EL (cell line): ENCODE data around the gene TNFRSF21.
"Not testable (repeated sequence)": the region's sequence is repeated elsewhere in the genome, so short reads cannot be mapped to it uniquely, and the experiment has no call there.

Source experiments
- DNase-seq: peaks from one replicate; pipeline ENCODE4 v3.0.0-alpha.2; 2016

Gene TNFRSF21

DNA sequence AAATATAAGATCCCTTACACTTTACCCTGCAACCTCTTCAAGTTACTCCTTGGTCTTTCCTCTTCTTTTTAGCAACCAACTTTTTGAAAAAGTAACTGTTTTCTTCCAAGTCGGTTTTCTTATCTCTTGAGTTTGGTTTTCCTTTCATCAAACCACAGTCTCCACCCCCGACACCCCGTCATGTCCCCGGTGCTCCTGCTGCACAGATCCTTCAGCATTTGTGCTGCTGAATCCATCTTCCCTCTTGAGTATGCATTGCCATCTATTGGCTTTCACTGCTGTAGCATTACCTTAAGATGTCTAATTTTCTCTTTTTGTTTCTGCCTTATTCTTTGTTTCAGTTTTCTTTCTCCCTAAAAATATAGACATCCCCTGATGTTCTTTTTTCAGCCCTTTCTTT, 11.9 kb upstream of the TNFRSF21 start:
- no peak for DNase-seq

DNA sequence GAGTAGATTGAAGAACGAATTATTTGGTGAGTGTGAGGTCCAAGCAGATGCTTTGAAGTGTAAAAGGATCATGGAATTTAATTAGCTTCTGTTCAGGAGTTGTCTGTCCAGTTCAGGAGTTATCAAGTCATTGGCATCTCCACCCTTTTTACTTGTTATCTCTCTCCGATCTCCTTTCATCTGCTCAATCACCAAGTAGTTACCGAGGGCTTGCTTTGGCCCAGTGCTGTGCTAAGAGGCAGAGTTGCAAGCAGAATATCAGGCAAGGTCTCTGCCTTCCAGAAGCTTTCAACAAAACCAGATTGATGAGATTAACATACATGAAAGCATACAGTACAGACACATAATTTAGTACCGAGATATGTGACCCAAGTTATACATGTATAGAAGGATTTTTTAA, 10.2 kb upstream of the TNFRSF21 start:
- no peak for DNase-seq

DNA sequence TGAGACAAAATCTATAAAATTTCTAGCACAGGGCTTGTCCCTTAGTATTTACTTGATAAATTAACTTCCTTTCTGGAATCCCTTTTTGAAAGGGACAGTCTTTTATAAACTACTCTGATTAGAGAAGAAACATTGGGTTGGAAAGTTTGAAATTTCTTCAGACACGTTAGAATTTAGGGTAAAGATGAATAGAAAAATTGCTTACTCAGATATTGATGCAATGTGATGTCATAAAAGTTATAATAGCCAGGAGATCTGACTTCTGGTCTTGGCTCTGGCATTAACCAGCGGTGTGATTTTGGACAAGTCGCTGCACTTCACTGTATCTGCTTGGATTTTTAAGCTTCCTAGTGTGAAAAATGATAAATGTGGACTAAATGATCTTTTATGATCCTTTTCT, 9.7 kb upstream of the TNFRSF21 start:
- DNase-seq: no peak

- no peak for DNase-seq
These were observed 8.7 kb upstream of the TNFRSF21 start for GRCh38 chr6:47318236-47318989.

DNA sequence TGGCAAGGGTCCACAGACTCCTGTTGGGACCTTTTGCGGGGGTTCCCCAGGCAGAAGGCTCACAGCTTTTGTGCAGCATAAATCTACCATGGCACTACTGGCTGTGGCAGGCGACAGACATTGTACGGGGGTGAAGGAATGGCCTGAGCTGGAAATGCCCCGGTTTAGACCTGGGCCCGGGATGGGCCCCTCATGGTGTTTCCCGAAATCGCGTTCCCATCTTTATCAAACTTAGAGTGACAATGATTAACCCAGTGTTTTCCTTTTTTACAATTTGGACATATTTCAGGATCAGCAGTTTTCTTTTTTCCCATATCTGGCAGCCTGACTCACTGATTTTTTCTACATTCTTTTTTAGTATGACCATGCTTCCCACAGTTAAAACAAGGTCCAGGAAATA, 5.5 kb upstream of the TNFRSF21 start:
- DNase-seq: not testable (repeated sequence)

DNA sequence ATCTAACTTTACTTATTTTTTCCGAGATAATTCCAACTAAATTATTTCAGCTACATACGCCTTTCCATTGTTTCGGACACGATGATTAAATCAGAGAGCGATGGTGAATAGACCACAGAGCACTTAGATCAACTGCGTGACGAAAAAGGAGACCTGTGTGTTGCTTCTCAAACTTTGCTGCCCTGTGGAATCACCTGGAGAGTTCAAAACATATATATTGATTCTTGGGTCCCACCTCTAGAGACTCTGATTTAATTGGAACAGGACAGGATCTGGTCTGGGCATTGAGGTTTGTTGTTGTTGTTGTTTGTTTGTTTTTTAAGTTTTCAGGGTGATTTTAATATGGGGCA, 401 bp upstream of the TNFRSF21 start:
- no peak for DNase-seq

DNA sequence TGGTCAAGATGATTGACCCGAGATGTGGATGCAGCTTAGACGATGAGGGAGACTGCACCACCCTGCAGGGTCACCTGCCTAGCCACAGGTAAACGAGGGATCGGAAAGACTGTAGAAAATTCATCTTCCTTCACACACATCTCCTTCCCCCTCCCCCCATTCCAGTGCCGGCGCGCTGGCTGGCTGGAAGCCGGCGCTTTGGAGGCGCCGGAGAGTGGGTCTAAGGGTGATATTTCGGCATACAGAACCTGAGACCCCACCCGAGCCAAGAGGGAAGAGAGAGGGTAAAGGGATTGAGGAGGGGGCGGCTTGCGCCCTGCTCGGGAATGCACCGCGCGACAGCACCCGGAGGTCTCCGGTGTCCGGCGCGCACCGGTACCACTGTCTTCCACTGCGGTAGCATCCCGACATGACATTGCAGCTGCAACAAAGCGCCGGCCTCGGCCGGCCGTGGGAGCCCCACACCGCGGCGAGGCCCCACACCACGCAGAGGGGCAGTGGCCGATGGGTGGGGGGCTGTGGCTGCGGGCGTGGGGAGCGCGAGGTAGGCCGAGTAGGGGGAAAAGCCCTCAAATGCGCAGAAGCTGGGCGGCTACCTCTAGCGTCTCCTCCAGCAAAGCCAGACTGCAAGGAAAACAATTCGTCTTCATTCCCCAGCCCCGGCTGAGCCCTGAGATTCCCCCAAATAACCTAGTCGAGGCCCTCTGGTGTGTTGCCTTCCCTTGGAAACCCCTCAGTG, 984 bp downstream of the TNFRSF21 start:
- peak; percentile 36 for DNase-seq

DNA sequence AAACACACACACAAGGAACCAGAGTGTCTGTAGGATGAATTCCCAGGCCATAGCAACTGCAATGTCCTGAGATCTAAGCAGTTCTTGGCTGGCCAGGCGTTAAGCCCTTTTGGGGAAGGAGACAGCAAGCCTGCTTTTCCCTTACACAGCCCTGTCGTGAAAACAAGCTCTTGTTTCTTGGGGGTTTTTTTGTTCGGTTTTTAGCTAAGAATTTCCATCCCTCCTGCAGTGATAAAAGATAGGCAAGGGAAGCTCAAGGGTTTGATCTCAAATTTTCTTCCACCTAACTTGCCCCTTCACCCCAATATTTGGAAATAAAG, 1.5 kb downstream of the TNFRSF21 start:
- no peak for DNase-seq

DNA sequence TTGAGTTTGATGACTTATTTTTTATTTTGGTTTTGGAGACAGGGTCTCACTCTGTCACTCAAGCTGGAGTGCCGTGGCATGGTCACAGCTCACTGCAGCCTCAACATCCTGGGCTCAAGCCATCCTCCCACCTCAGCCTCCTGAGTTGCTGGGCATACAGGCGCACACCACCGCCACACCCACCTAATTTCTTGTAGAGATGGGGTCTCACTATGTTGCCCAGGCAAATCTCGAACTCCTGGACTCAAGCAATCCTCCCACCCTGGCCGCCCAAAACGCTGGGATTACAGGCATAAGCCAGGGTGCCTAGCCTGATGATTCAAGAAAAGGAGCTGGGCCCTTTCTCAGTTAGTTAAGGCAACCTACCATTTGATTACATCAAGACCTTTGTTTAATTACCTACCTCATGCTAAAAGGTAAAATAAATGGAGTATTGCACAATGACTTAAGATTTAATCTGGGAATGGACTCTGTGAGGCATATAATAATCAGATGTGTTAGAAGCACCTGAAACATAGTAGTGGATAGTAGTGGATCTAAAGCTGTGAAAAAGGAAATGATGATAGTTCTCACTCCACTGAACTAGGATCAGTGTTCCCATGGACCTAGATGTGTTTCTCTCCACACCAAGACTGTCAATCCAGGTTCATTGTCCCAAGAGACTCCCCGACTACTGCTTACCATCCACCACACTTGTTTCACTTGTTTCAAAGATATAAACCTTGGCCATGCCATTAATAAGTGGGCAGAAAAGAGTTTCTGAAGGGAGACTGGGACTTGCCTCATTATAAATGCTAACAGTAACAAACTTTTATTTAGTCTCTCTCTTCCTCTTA, 2.1 kb downstream of the TNFRSF21 start:
- no peak for DNase-seq

GRCh38 chr6:47306887-47307286, 2.8 kb downstream of the TNFRSF21 start:
- no peak for DNase-seq

DNA sequence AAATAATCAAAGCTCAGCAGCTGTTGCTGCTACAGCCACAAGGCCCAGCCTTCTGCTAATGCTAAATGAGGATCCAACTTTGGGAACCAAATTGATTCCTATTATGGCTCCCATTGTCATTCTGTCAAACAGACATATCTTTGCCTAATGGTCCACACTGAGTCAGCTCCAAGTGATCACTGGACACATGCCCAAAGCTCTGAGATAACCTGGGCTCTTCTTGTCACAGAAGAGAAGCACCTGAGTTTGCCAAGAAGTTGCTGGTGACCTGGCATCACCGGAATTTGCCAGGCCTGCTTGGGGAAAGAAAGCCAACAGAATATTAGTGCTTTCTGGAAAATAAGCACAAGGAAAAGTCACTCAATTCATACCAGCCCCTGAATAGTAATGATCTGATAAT, 5.8 kb downstream of the TNFRSF21 start:
- DNase-seq: no peak

DNA sequence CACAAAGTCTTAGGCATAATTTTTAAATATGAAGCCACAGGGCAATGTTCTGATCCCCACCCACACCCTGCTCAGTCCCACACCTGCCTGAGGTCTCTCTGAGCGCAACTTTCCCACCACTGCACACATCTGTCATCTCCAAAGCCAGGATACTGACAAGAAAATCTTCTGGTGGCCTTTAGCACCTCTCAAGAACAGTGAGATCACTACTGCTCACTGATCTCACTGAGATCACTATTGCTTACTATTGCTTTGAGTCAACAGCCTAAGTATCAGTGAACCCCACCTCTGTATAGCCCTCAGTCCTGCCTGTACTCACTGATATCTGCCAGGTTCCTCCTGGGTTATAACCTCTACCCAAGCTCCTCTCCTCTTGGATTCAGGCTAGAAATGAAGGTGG, 6.4 kb downstream of the TNFRSF21 start:
- no peak for DNase-seq

GRCh38 chr6:47302043-47302442, 7.7 kb downstream of the TNFRSF21 start:
- no peak for DNase-seq

- no peak for DNase-seq
These were observed 8.3 kb downstream of the TNFRSF21 start for GRCh38 chr6:47301441-47301840.

DNA sequence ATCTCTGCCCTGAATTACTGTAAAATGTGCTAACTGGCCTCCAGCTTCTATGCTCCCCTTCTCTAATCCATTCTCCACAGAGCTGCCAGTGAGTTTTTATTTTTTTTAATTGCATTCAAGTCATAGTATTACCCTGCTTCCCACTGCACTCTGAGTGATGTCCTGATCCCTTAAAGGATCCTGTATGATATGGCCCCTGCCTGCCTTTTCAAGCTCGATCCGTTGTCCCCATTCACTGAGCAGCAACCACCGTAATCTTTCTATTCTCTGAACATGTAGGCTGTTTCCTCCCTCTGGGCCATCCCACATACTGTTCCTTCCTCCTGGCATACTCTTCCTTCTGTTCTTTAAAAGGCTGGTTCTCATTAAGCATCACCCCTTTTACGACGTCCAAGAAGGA, 9.3 kb downstream of the TNFRSF21 start:
- no peak for DNase-seq

DNA sequence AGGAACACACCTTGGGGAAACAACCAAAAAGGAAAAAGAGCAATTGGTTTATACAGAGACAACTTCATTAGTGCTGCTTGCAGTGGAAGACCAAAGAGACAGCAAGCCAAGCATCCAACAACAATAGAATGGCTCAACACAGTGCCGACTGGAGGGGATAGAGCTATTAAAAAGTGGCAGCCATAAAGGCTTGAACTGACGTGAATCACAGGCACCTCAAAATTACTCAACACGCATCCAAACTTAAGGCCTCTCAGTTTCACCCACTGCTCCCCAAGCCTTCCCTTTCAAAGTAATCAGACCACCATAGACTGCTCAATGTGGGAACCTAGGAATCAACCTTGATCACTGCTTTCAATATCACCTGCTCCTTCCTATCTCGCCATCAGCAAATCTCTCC, 9.7 kb downstream of the TNFRSF21 start:
- DNase-seq: no peak

- no peak for DNase-seq
These were observed 11.2 kb downstream of the TNFRSF21 start for GRCh38 chr6:47298475-47298874.

GRCh38 chr6:47294990-47295389, 14.7 kb downstream of the TNFRSF21 start:
- no peak for DNase-seq

DNA sequence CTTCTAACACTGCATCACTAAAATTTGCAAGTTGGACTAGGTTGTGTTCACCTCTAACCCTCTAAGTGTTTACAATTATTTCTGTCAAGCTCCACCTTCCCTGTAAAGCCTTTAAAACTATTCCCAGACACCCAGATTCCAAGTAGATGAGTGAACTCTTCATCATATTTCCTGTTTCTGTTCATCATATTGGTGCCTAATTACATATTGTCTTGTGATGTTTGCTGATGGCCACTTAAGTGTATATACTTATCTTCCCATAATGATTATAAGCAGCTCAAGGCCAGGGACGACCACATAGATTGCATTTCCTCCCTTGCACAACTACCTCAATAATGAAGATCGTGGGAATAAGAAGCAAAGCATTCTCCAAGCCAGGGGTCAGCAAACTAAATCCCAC, 16.8 kb downstream of the TNFRSF21 start:
- DNase-seq: peak; percentile 44

DNA sequence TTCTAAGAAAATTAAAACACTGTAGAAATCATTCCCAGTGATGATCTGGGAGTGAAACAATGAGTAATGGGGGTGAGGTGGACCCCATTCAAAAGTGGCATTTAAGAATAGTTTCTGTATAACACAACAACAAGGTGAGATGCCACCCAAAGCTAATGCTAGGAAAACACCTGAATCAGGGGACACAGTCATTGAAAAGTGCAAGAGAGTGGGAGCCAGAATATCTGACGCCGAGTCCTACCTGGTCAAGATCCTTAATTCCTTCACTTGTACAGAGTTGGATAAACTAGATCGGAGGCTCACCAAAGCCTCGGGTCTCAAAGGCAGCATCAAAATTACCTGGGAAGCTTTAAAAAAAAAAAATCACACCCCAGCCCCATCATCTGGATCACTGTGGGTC, 17.7 kb downstream of the TNFRSF21 start:
- DNase-seq: no peak

GRCh38 chr6:47290124-47290834, 19.4 kb downstream of the TNFRSF21 start:
- DNase-seq: no peak

- DNase-seq: no peak
These were observed 21.2 kb downstream of the TNFRSF21 start for GRCh38 chr6:47288267-47289090.
